ENCODE measurements around the gene MYOD1.

GRCh38 chr11:17730608-17731462 is 11.5 kb downstream of the MYOD1 start:
- peak; percentile 69 to 91 (median 91) for TF ChIP-seq CTCF (IDR thresholded peaks at IDR 0.05 in 2 of 3, conservative IDR thresholded peaks at IDR 0.05 in 1 of 3; ENCODE audit: borderline replicate concordance in 1 of 3, insufficient read depth in 1 of 3, low read depth in 2 of 3, low read length in 2 of 3)
- TF ChIP-seq EZH2 (IDR thresholded peaks at IDR 0.05), result no peak
- TF ChIP-seq ZNF274 (IDR thresholded peaks at IDR 0.05; ENCODE audit: low read depth, low read length), result no peak
- no peak for TF ChIP-seq EZH2phosphoT487 (IDR thresholded peaks at IDR 0.05; ENCODE audit: borderline replicate concordance)
- TF ChIP-seq SIN3A (IDR thresholded peaks at IDR 0.05; ENCODE audit: low read depth), result no peak
- no peak for TF ChIP-seq POLR2A (IDR thresholded peaks at IDR 0.05; ENCODE audit: borderline replicate concordance, extremely low read depth, insufficient read depth, insufficient read length)
- TF ChIP-seq JUND (IDR thresholded peaks at IDR 0.05), result no peak
